COLO668 (cell line): ENCODE measurements around the gene HMHB1.

Experiments
- DNase-seq: peaks from one replicate; lab custom pipeline; 2025; ENCODE audit not compliant: unreplicated experiment; lab: John Stamatoyannopoulos, UW

Gene HMHB1

DNA sequence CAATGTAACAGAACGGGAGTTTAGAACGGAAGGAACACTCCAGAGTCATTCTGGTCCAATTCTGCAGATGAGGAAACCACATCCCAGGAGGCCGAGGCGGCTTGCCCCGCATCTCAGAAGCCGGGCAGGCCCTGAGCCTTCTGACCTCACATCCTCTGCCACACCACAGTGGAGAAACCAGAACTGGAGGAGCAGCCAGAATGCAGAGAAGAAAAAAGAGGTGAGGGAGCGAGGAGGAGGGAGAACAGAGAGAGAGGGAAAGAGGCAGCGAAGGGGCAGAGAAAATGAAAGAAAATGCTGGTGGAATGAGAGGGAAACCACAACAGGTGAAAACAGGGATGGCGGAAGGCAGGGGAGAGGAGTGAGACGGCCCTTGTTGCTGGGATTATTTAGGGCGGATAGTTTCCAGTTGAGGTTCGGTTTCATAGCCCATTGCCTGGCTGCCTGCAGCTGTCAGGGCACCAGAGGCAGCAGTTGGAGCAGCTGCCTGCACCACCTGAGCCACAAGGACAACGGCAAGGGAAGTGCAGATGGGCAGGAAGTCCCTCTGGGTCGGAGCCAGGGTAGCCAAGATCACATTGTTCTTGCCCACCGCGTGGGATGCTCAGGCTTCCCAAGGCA is at the start of gene HMHB1:
HMHB1 (plus strand) TSS at position 77 of the 621 bp plus-strand sequence.
- peak; percentile 43 for DNase-seq

DNA sequence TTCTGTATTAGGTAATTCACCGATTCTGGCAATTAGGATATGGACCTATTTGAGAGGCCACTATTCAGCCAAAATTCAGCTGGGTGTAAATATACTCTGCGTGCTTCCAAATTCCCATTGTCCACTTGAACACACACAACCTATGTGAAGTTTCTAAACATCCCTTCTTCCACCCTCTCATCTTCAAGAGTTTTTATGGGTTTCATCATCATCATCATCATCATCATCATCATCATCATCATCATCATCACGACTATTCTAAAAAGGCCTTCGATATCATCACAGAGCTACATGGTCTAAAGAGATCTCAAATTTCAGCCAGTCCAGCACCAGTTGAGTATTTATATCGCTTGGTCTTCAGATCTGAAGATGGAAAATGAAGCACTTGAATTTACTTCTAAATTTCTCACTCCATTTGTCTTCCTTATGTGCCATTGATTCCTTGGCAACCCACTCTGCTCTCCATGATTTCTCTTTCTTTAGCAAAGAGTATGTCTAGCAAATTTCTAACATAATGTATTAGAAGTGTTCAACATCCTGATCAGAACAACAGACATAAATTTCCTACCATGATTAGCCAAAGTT is 49.2 kb upstream of the HMHB1 start:
- DNase-seq = no peak

DNA sequence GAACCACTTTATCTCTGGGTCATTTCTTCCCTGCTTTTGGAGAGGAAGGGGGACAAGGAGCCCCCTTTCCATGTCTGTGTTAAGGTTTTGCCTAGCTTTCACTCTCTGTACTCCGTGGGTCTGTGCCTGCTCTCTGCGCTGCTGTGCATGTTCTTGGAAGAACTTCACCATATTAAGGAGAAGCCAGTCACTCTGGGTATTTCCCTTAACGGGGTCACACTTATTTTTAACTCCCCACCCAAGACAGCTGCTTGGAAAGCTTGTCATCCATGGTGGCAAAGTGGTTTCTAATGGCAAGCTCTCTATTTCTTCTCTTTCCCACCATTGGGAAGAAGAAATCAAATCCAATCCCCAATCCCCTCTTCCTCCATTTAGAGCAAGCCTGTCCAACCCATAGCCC is 44.8 kb upstream of the HMHB1 start:
- no peak for DNase-seq

DNA sequence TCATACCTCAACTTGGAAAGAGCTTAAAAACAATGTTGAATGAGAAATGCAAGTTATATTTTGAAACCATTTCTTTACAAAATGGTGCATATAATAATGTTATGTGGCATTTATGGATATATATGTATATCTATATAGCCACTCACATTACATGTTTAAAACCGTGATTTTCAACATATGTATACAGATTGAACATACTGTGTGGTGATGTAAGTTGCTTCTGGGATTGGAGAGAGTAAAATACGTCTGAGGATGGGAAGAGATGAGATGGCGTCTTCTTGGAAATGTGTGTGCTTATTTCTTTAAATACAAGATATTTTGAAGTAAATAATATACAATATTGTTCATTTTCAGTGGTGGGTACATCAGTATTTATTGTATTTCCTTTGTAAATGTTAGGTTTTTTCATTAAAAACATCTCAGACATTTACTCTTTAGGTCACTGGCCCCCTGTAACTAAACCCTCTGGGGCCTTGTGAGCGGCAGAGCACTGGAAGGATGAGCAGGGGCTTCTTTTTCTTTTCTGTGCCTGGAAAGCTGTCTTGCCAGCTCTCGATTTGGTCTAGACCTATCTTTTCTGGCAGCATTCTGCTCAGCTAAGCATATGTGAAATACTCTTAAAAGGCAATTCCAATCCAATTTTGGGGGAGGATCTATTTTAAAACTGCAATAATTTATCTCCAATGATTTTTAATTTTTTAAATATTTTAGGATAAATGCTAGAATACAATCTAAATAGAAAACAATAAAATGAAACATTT is 42.8 kb upstream of the HMHB1 start:
- no peak for DNase-seq

DNA sequence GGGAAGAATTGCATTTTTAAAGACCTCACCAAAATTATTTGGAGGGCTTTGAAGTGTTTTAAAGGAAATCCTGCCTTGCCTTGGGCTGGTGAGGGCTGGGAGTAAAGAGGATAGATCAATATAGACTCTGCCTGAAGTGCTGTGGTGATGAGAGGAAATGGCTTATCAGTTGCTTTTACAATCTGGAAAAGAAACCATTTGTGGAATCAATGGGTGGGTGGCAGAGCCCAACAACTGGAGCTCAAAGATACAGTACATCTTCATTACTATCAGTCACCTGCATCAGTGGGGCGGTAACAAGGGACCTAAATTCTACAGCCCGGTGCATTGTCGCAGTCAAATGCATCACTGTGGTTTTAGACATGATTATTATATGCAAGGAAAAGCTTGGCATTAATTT is 41.5 kb upstream of the HMHB1 start:
- no peak for DNase-seq

DNA sequence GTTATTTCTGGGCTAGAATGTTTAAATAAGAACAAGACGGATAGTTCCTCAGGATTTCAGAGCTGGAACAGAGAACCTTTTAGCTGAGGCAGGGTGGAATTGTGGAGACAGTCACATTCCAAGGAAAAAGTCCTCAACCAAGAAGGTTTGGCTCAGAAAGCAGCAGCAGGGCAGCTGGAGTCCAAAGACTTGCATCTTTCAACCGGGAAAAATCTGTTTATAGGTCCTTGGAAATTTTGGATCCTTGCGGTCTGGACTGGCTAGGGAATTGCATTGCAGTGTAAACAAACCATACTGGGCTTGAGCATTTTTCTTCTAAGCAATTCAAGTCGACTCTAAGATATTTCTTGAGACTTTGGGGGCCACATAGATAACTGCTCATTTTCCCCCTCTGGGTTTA is 40.8 kb upstream of the HMHB1 start:
- no peak for DNase-seq

DNA sequence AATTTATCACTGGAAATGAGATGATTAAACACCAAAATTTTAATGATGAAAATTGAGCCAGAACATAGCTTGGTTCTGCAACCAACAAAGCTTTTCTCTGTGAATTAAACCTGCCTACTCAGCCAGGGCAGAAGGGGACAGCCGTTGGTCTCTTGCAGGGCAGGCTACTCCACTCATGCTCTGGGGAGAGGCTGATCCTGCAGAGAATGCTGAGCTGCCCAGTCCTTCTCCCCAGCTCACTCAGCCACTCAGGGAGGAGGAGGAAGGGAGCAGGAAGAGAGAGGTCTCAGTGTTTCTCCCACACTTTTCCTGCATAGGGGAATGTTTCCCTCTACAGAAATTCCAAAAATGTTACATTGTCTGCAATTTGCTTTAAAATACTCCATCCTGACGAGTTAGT is 40.4 kb upstream of the HMHB1 start:
- DNase-seq = no peak

DNA sequence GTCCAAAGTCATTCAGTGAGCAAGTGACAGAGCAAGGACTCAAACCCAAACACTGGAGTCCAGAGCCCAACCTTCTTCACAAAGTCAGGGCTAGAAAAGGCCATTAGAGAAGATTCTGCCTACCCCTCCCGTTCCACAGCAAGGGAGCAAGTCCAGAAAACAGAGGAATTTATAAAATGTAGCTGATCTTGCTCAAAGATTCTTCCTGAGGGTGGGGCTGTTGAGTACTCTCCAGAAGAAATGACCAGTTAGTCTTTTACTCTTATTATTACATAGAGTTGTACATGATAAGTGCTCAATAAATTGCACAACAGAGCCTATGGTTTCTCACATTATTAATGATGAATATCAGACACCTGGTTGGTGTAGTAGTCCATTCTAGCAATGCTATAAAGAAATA is 39.3 kb upstream of the HMHB1 start:
- no peak for DNase-seq

DNA sequence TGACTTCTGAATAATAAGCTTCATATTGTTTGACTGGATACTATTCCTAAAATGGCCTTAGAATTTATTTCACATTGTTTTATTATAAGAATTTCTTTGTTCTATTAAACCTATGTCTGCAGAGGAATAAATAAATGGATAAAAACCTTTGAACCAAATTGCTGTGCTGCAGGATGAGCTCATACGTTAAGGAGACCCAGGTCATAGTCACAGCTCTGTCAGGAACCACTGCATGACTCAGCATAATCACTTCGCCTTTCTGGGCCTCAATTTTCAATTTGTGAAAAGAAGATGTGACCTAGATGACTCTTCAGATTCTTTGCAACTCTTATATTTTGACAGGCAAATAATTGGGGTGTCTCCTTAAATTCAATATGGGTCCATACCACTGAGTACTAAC is 36.7 kb upstream of the HMHB1 start:
- DNase-seq = no peak

DNA sequence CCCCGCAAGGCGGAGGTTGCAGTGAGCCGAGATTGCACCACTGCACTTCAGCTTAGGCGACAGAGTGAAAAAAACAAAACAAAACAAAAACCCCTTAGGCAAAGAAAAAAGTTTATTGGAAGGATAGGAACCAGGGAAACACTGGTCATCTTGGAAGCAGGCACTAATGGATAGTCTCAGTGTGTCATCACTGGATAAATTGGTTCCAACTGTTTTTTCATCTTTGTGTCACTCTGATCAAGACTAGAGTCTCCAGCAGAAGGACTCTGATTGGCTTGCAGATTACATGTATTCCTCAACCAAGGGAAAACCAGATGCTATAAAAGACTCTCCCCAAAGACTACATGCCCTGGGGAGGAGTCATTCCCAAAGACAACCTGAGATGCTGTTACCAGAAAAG is 35.0 kb upstream of the HMHB1 start:
- DNase-seq = no peak

DNA sequence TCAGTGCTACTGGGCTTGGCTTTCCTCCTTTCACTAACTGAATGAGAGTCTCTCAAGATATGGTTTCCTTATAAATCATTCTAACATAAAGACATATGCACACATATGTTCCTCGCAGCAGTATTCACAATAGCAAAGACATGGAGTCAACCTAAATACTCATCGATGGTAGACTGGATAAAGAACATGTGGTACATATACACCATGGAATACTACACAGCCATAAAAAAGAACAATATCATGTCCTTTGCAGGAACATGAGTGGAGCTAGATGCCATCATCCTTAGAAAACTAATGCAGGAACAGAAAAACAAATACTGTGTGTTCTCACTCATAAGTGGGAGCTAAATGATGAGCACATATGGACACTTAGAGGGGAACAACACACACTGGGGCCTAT is 32.5 kb upstream of the HMHB1 start:
- DNase-seq = no peak

DNA sequence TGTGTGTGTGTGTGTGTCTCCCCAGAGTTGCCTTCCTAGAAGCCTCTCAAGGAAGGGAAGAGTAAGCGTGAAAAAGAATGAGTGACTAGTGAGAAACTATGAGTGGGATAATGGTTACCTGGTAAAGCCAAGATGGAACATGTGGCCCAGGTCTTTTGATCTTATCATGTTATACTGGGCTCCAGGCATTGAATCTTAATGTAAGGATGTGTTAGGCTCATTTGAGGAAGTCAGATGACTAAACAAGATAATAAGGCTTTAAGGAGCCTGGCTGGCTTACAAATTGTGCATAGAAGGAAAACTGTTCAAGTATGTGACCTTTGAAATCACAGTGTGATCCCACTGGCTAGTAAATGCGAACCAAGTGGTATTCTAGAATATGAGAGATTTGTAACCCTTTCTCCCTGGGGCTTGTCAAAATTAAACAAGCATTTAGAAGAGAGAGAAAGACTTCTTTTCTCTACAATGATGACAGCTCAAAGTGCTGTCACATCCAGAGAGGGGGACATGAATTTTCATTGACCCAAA is 29.9 kb upstream of the HMHB1 start:
- DNase-seq = no peak

DNA sequence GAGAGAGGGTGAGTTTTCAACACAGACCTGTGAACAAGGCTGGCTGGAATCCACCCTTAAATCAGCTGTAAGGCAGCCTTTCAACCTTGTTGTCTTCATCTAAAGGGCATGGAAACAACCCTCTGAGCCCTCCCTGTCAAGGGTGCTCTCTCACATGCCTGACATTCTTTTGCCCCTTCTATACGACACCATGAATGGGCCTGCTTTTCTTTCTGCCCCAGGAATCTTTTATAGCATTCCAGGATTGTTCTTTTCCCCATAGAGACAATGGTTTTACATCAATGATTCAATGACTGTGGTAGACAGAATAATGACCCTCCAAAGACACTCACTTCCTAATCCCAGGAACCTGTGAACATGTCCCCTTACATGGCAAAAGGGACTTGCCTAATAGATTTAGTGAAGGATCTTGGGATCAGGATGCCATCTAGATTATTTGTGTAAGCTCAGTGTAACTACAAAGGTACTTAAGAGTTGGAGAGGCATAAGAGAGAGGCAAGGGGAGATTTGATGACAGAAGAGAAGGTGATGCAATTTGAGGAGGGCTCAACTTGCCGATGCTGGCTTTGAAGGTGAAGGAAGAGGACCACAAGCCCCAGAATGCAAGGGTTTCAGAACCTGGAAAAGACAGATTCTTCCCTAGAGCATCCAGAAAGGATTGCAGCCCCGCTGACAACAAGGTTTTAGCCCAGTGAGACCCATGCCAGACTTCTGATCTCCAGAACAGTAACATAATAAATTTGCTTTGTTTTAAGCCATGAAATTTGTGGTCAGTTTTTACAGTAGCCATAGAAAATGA is 29.2 kb upstream of the HMHB1 start:
- no peak for DNase-seq

DNA sequence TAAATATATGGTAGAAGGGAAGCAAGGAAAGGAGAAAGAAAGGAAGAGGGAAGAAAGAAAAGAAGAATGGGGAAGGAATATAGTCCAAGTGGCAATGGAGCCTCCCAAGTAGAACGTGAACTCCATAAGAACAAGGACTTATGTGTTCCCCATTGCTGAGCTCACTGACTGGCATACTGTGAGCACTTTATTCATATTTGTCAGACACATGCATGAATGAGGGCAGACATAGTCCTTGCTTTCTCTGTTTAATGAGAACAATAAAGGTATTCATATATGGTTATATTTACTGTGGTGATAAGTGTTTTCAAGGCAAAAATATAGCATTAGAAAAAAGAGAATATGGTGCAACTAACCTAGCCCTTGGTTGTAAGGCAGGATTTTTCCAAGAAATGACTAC is 23.6 kb upstream of the HMHB1 start:
- DNase-seq = no peak

DNA sequence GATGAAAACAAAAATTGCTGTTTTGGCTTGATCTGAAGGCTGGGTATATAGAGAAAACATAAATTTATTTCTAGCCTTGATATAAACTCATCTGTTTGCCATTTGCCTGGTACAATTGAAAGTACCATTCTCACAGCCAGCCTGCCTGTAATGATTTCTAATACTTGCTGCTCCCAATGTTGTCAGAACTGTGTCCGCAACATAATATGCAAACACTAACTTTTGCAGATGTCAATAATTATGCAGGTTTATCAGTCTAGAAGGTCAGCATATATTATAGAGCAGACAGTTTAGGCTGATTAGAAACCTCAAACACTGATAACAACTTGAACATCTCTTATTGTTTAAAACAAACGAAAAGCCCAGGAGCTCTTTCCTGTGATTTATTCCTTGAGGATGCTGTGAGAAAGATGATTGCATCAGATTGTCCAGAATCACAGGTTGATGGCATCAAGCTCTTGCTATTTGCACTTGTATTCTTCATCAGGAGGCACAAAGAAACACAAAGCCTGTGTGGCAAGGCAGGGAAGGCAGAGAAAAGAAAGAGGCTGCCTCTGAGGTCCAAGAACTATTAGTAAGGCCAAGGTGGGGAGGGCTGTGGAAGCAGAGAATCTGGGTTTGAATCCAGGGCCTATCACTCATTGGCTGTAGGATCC is 21.4 kb upstream of the HMHB1 start:
- DNase-seq = no peak

DNA sequence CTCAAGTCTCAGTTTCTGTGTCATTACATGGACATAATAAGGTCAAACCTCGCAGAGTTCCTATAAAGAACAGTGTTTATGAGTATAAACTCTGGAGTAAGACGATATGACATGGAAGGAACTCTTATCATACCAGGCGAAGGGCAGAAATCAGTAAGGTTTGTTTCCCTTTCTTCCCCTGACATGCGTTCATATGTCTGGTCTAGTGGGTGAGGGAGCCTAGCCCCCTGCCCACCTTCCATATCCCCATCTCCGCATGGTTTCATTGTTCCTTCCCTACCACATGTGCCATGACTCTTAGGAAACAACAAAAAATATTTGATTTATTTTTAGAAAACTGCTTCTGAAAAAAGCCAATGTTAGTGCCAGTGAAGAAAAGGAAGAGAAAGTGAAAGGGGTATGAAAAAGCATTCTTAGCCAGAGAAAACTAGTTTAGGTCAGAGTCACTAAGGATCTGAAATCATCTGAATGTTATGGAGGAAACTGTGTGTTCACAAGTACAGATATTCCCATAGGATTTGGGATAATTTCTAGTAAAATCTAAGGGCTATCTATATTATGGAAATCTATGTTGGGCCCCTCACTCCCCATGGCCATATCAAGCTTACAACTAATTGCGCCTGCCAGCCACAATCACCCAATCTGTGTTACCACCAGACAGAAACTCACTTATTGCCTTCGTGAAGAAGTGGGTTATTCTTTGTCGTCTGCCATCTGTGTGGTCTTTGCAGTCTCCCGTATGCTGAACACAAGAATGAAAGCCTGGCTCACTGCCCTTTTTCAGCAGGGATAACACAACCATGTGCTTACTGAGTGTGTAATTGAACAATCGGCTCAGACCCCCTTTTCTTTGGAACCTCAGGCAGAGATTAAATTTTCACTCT is 19.9 kb upstream of the HMHB1 start:
- no peak for DNase-seq

DNA sequence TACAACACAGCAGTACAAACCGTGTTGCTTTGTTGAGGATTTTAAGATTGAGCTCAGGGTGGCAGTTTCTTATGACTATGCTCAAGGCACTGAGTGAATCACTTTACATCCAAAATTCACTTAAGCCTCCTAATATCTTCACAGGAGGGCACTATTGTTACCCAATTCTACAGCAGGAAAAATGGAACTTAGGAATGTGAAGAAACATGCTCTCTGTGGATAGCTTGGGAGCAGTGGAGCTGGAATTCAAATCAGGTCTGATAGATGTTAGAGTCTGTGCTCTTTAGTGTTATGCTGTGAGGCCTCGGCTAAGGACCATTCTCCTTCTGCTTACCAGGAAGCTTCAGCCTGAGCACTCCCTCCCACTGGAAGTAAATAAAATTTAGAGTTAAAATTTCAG is 18.7 kb upstream of the HMHB1 start:
- DNase-seq = no peak

DNA sequence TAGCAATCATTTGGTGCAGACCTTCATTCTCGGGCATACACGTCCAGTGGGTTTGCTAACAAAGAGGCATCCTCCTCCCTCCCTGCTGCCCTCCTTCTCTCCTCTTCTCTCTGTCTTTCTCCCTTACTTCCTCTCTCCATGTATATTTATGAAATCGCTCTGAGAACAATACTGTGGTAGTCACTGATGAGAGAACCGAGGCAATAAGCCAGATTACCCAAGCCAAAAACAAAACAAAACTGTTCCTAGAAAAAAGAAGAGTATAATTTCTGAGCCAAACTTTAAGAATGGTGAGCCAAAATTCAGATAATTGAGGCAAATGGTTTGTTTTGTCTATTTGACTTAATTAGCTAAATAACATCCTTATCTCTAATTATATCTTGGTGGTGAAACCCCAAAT is 15.8 kb upstream of the HMHB1 start:
- no peak for DNase-seq

DNA sequence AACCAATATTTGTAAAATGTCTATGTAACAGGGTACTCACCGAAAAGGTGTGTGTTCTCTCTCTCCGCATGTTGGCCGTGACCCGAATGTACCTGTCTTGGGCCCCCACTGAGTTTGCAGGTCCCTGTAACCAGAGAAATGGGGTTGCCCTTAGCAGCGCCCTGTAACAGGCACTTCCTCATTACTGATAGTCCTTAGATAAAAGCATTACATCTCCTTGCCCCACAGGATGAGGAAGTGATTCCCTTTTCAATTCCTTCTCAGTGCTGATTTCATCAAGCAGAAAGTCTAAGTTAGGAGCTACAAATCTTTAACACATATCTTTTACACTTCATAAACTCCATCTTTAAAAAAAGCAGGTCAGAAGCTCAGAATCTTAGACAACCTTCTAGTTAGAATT is 15.2 kb upstream of the HMHB1 start:
- no peak for DNase-seq

DNA sequence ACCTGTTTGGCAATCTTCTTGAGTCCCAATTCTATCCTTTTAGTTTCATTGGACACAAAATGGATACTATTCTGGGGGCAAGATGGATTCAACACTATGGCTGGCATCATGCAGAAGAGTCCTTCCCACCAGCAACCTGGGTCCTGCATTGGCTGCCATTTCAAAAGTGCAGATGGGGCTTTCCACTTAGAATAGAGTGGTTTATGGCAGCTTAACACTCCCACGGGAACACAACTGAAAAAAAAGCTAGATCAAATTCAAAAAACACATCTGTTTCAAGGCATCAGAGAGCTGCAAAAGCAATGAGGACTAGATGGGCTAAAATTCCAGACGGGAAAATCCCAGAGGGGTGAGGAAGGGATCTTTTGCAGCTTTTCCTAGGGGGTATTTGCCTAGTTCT is 11.2 kb upstream of the HMHB1 start:
- no peak for DNase-seq
